PC-9 (cell line): ENCODE measurements around the gene PPAT.

Experiments used
- CTCF ChIP-seq: fragments of 200-600 bp; sonication (generic); conservative IDR thresholded peaks from 2 replicates; pipeline ENCODE4 v1.6.1; 2017; ENCODE audit warnings: mixed run types, antibody characterized with exemption, mild to moderate bottlenecking, moderate library complexity
- EZH2 ChIP-seq: fragments of 200-600 bp; sonication (generic); IDR thresholded peaks from 2 replicates; pipeline ENCODE4 v1.8.0; 2017; ENCODE audit warnings: antibody characterized with exemption, low read depth

GRCh38 chr4:56345458-56345857 lies 90.0 kb downstream of the PPAT start:
- TF ChIP-seq CTCF (no peak), EZH2 (no peak)
